ENCODE measurements around the gene SMC2. TPM values are rescaled to one million over a fixed set of nuclear protein-coding genes. Genes with fewer than 3 reads are reported as not detected.

SMC2 gene
- total RNA-seq, 1 donor from 2014 or later, result 28.2 TPM

DNA sequence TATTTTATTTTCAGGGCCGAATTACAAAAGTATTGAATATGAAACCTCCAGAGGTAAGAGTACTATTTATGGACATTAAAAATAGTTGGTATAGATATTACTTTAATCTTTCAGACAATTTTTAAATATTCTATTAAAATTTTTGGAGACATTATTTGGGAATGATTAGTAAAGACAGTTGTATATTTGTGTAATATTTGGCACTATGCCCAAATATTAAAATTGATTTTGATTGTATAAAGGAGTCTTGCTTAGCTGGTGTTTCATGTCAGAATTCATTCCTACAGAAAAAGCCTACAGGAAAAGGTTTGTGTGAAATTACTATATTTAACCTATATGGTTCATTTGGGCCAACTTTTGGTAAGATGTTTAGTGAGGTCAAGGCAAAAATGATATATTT lies 5.5 kb downstream of the SMC2 start:
- Mint-ChIP-seq H3K36me3 (ENCODE audit: insufficient read depth) (peaks cover 20% of the 10 kb centered on the region), H3K4me1 (ENCODE audit: low read depth) (peaks cover 12% of the 10 kb centered on the region), H3K9me3 (ENCODE audit: low read depth) (no peaks in the 10 kb centered on the region), H3K27me3 (no peaks in the 10 kb centered on the region), H3K4me3 (ENCODE audit: low read depth) (no peak overlapping the region), H3K27ac (no peak overlapping the region)
- TF ChIP-seq, protein P1, sequence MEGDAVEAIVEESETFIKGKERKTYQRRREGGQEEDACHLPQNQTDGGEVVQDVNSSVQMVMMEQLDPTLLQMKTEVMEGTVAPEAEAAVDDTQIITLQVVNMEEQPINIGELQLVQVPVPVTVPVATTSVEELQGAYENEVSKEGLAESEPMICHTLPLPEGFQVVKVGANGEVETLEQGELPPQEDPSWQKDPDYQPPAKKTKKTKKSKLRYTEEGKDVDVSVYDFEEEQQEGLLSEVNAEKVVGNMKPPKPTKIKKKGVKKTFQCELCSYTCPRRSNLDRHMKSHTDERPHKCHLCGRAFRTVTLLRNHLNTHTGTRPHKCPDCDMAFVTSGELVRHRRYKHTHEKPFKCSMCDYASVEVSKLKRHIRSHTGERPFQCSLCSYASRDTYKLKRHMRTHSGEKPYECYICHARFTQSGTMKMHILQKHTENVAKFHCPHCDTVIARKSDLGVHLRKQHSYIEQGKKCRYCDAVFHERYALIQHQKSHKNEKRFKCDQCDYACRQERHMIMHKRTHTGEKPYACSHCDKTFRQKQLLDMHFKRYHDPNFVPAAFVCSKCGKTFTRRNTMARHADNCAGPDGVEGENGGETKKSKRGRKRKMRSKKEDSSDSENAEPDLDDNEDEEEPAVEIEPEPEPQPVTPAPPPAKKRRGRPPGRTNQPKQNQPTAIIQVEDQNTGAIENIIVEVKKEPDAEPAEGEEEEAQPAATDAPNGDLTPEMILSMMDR (IDR thresholded peaks at IDR 0.05; ENCODE audit: unreplicated experiment), result no peak
- no peak for DNase-seq (ENCODE audit: low spot score, unreplicated experiment)

- H3K9me3 Mint-ChIP-seq (ENCODE audit: low read depth), result no peaks in the 10 kb centered on the region
- no peaks in the 10 kb centered on the region for H3K4me1 Mint-ChIP-seq (ENCODE audit: low read depth)
- no peaks in the 10 kb centered on the region for H3K27me3 Mint-ChIP-seq
- DNase-seq (ENCODE audit: low spot score, unreplicated experiment), result no peak
- H3K36me3 Mint-ChIP-seq (ENCODE audit: insufficient read depth), result peaks cover 20% of the 10 kb centered on the region
- TF ChIP-seq, protein P1 (IDR thresholded peaks at IDR 0.05; ENCODE audit: unreplicated experiment), result no peak
- no peak overlapping the region for H3K27ac Mint-ChIP-seq
- H3K4me3 Mint-ChIP-seq (ENCODE audit: low read depth), result no peak overlapping the region
Observed at GRCh38 chr9:104104360-104104759, 10.3 kb downstream of the SMC2 start.

- Mint-ChIP-seq H3K27me3 (no peaks in the 10 kb centered on the region), H3K4me3 (ENCODE audit: low read depth) (no peak overlapping the region), H3K27ac (no peak overlapping the region), H3K4me1 (ENCODE audit: low read depth) (no peaks in the 10 kb centered on the region), H3K9me3 (ENCODE audit: low read depth) (no peaks in the 10 kb centered on the region), H3K36me3 (ENCODE audit: insufficient read depth) (peaks cover 11% of the 10 kb centered on the region)
- TF ChIP-seq, protein P1 (IDR thresholded peaks at IDR 0.05; ENCODE audit: unreplicated experiment), result no peak
- DNase-seq (ENCODE audit: low spot score, unreplicated experiment), result no peak
Observed at GRCh38 chr9:104107799-104108198, 13.7 kb downstream of the SMC2 start.

DNA sequence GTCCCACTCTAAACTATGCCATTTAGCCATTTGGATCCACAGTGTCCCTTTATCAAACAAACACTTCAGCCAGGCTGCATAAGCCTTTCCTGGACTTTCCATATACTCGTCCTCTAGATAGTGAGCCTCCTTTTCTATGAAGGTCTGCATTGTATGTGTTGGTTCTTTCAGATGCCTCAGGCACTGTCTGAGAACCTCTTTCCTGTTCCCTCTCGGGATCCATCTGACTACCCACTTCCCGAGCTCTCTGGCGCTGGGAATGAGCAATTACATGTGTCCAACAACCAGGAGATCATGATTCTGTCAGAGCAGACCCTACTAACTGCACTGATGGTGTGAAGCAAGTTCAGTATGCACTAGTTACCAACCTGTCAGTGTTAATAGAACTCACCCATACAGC lies 14.2 kb downstream of the SMC2 start:
- peaks cover 7% of the 10 kb centered on the region for H3K36me3 Mint-ChIP-seq (ENCODE audit: insufficient read depth)
- TF ChIP-seq, protein P1 (IDR thresholded peaks at IDR 0.05; ENCODE audit: unreplicated experiment), result no peak
- no peak for DNase-seq (ENCODE audit: low spot score, unreplicated experiment)

GRCh38 chr9:104110509-104110908 lies 16.4 kb downstream of the SMC2 start:
- H3K27me3 Mint-ChIP-seq, result no peaks in the 10 kb centered on the region
- no peak overlapping the region for H3K4me3 Mint-ChIP-seq (ENCODE audit: low read depth)
- DNase-seq (ENCODE audit: low spot score, unreplicated experiment), result no peak
- TF ChIP-seq, protein P1 (IDR thresholded peaks at IDR 0.05; ENCODE audit: unreplicated experiment), result no peak
- no peaks in the 10 kb centered on the region for H3K9me3 Mint-ChIP-seq (ENCODE audit: low read depth)
- H3K27ac Mint-ChIP-seq, result no peak overlapping the region
- H3K36me3 Mint-ChIP-seq (ENCODE audit: insufficient read depth), result peaks cover 5% of the 10 kb centered on the region
- no peaks in the 10 kb centered on the region for H3K4me1 Mint-ChIP-seq (ENCODE audit: low read depth)

More for the DNA sequence above, 14.2 kb downstream of the SMC2 start:
- H3K4me1 Mint-ChIP-seq (ENCODE audit: low read depth), result no peaks in the 10 kb centered on the region
- no peak overlapping the region for H3K4me3 Mint-ChIP-seq (ENCODE audit: low read depth)
- no peaks in the 10 kb centered on the region for H3K9me3 Mint-ChIP-seq (ENCODE audit: low read depth)
- H3K27me3 Mint-ChIP-seq, result no peaks in the 10 kb centered on the region
- H3K27ac Mint-ChIP-seq, result no peak overlapping the region
